ENCODE data around the gene ZG16B.

- no peak for TF ChIP-seq CTCF (IDR thresholded peaks at IDR 0.05)
- TF ChIP-seq POLR2AphosphoS5 (IDR thresholded peaks at IDR 0.05), result no peak
- TF ChIP-seq POLR2A (IDR thresholded peaks at IDR 0.05), result no peak
These were observed 14.8 kb upstream of the ZG16B start for GRCh38 chr16:2815299-2815771.

Data from prostate gland (tissue), 2 donors.